ENCODE measurements around the gene CD36. TPM values are rescaled to one million over a fixed set of nuclear protein-coding genes. Genes with fewer than 3 reads are reported as not detected.

Gene CD36
- total RNA-seq, 1 donor from 2014 or later = 1.7 TPM

GRCh38 chr7:80632819-80633218 is 5.6 kb upstream of the CD36 start:
- H3K27me3 ChIP-seq (ENCODE audit: insufficient read depth, low read length) = no peaks in the 10 kb centered on the region
- Mint-ChIP-seq H3K4me3 (ENCODE audit: unreplicated experiment) (no peak overlapping the region), H3K27ac (ENCODE audit: unreplicated experiment) (no peak overlapping the region), H3K4me1 (ENCODE audit: low read depth, unreplicated experiment) (peaks cover 7% of the 10 kb centered on the region), H3K9me3 (ENCODE audit: unreplicated experiment) (peaks cover 2% of the 10 kb centered on the region), H3K27me3 (ENCODE audit: low read depth, unreplicated experiment) (no peaks in the 10 kb centered on the region), H3K36me3 (ENCODE audit: low read depth, unreplicated experiment) (no peaks in the 10 kb centered on the region)
- H3K27ac ChIP-seq (ENCODE audit: low read depth, low read length) = no peak overlapping the region
- FAIRE-seq = no peak
- no peaks in the 10 kb centered on the region for H3K36me3 ChIP-seq (ENCODE audit: insufficient read depth, low read length)
- H2AFZ ChIP-seq (ENCODE audit: low read depth, low read length) = no peak overlapping the region
- no peaks in the 10 kb centered on the region for H3K9me3 ChIP-seq (ENCODE audit: insufficient read depth, low read depth, low read length)
- no peak overlapping the region for H3K9ac ChIP-seq (ENCODE audit: low read length)
- no peak overlapping the region for H3K4me3 ChIP-seq (ENCODE audit: insufficient read depth, low read depth, low read length)
- no peaks in the 10 kb centered on the region for H3K4me1 ChIP-seq (ENCODE audit: insufficient read depth, low read length)
- no peaks in the 10 kb centered on the region for H3K79me2 ChIP-seq (ENCODE audit: insufficient read depth, low read length)
- TF ChIP-seq EZH2 (IDR thresholded peaks at IDR 0.05; ENCODE audit: insufficient read depth, low read length) (no peak), CTCF (IDR thresholded peaks at IDR 0.05; ENCODE audit: insufficient read depth, low read depth, low read length) (no peak)
- H3K4me2 ChIP-seq (ENCODE audit: low read length) = no peak overlapping the region
- no peak for DNase-seq (ENCODE audit: low read depth)
- no peaks in the 10 kb centered on the region for H4K20me1 ChIP-seq (ENCODE audit: insufficient read depth, low read length)

GRCh38 chr7:80634505-80634904 is 3.9 kb upstream of the CD36 start:
- Histone ChIP-seq H3K79me2 (ENCODE audit: insufficient read depth, low read length) (no peaks in the 10 kb centered on the region), H4K20me1 (ENCODE audit: insufficient read depth, low read length) (no peaks in the 10 kb centered on the region), H3K9me3 (ENCODE audit: insufficient read depth, low read depth, low read length) (no peaks in the 10 kb centered on the region), H3K27ac (ENCODE audit: low read depth, low read length) (no peak overlapping the region), H3K9ac (ENCODE audit: low read length) (no peak overlapping the region), H3K36me3 (ENCODE audit: insufficient read depth, low read length) (no peaks in the 10 kb centered on the region), H2AFZ (ENCODE audit: low read depth, low read length) (no peak overlapping the region), H3K4me1 (ENCODE audit: insufficient read depth, low read length) (no peaks in the 10 kb centered on the region), H3K4me2 (ENCODE audit: low read length) (no peak overlapping the region), H3K27me3 (ENCODE audit: insufficient read depth, low read length) (no peaks in the 10 kb centered on the region), H3K4me3 (ENCODE audit: insufficient read depth, low read depth, low read length) (no peak overlapping the region)
- Mint-ChIP-seq H3K4me1 (ENCODE audit: low read depth, unreplicated experiment) (peaks cover 8% of the 10 kb centered on the region), H3K27me3 (ENCODE audit: low read depth, unreplicated experiment) (no peaks in the 10 kb centered on the region), H3K9me3 (ENCODE audit: unreplicated experiment) (no peaks in the 10 kb centered on the region), H3K36me3 (ENCODE audit: low read depth, unreplicated experiment) (no peaks in the 10 kb centered on the region), H3K4me3 (ENCODE audit: unreplicated experiment) (no peak overlapping the region), H3K27ac (ENCODE audit: unreplicated experiment) (no peak overlapping the region)
- FAIRE-seq (peak; percentile 60), DNase-seq (ENCODE audit: low read depth) (peak; percentile 72)
- no peak for TF ChIP-seq CTCF (IDR thresholded peaks at IDR 0.05; ENCODE audit: insufficient read depth, low read depth, low read length)
- no peak for TF ChIP-seq EZH2 (IDR thresholded peaks at IDR 0.05; ENCODE audit: insufficient read depth, low read length)

- Mint-ChIP-seq H3K27me3 (ENCODE audit: low read depth, unreplicated experiment) (no peaks in the 10 kb centered on the region), H3K4me3 (ENCODE audit: unreplicated experiment) (no peak overlapping the region), H3K27ac (ENCODE audit: unreplicated experiment) (no peak overlapping the region), H3K4me1 (ENCODE audit: low read depth, unreplicated experiment) (peaks cover 10% of the 10 kb centered on the region), H3K9me3 (ENCODE audit: unreplicated experiment) (no peaks in the 10 kb centered on the region), H3K36me3 (ENCODE audit: low read depth, unreplicated experiment) (no peaks in the 10 kb centered on the region)
- H3K27me3 ChIP-seq (ENCODE audit: insufficient read depth, low read length) = no peaks in the 10 kb centered on the region
- DNase-seq (ENCODE audit: low read depth) (peak; percentile 48), FAIRE-seq (peak; percentile 91)
- no peak overlapping the region for H3K4me2 ChIP-seq (ENCODE audit: low read length)
- no peaks in the 10 kb centered on the region for H3K9me3 ChIP-seq (ENCODE audit: insufficient read depth, low read depth, low read length)
- H3K4me1 ChIP-seq (ENCODE audit: insufficient read depth, low read length) = no peaks in the 10 kb centered on the region
- H3K79me2 ChIP-seq (ENCODE audit: insufficient read depth, low read length) = no peaks in the 10 kb centered on the region
- H3K36me3 ChIP-seq (ENCODE audit: insufficient read depth, low read length) = no peaks in the 10 kb centered on the region
- no peak overlapping the region for H2AFZ ChIP-seq (ENCODE audit: low read depth, low read length)
- H3K27ac ChIP-seq (ENCODE audit: low read depth, low read length) = no peak overlapping the region
- no peaks in the 10 kb centered on the region for H4K20me1 ChIP-seq (ENCODE audit: insufficient read depth, low read length)
- TF ChIP-seq EZH2 (IDR thresholded peaks at IDR 0.05; ENCODE audit: insufficient read depth, low read length) = no peak
- no peak for TF ChIP-seq CTCF (IDR thresholded peaks at IDR 0.05; ENCODE audit: insufficient read depth, low read depth, low read length)
- no peak overlapping the region for H3K9ac ChIP-seq (ENCODE audit: low read length)
- no peak overlapping the region for H3K4me3 ChIP-seq (ENCODE audit: insufficient read depth, low read depth, low read length)
Measured at GRCh38 chr7:80635533-80635932, 2.9 kb upstream of the CD36 start.

Data from astrocyte (in vitro differentiated cells and primary cell).